Loucy (cell line): ENCODE data around the gene HRH3.

ENCODE experiments used
- CTCF ChIP-seq: fragments of 200-600 bp; sonication (generic); conservative IDR thresholded peaks from 2 replicates; pipeline ENCODE4 v1.5.1; 2014; ENCODE audit warnings: mild to moderate bottlenecking, antibody characterized with exemption, low read length
- EZH2phosphoT487 ChIP-seq: fragments of 200-600 bp; IDR thresholded peaks from 2 replicates; pipeline ENCODE4 v1.6.1; 2018; ENCODE audit warnings: antibody characterized with exemption, mild to moderate bottlenecking, moderate library complexity, borderline replicate concordance

GRCh38 chr20:62258499-62259293 is 38.6 kb upstream of the HRH3 start:
- TF ChIP-seq CTCF (no peak), EZH2phosphoT487 (no peak)
